Uterus (tissue), 4 donors: ENCODE data around the gene STK36. TPM values are rescaled to one million over a fixed set of nuclear protein-coding genes. Genes with fewer than 3 reads are reported as not detected.

Source experiments
- DNase-seq, 2 donors: peaks; one replicate each; pipeline ENCODE4 v3.0.0-alpha.2; 2019 to 2020
- H3K27ac ChIP-seq, 2 donors: fragments of 200-600 bp; sonication (generic); 1 replicate in 1 of 2; 2 replicates in 1 of 2; pipeline ENCODE4 v1.5.1; 2016 to 2018
- H3K27me3 ChIP-seq, 2 donors: fragments of 200-600 bp; sonication (generic); one replicate each; pipeline ENCODE4 v1.5.1; 2018 to 2019; ENCODE audit warnings: control low read depth in 1 of 2
- H3K36me3 ChIP-seq, 2 donors: fragments of 200-600 bp; sonication (generic); one replicate each; pipeline ENCODE4 v1.5.1; 2019; ENCODE audit warnings: control low read depth in 1 of 2
- H3K4me1 ChIP-seq, 2 donors: fragments of 200-600 bp; sonication (generic); one replicate each; pipeline ENCODE4 v1.5.1; 2018 to 2019; ENCODE audit warnings: control low read depth in 1 of 2
- H3K4me3 ChIP-seq, 2 donors: fragments of 200-600 bp; sonication (generic); 1 replicate in 1 of 2; 2 replicates in 1 of 2; pipeline ENCODE4 v1.5.1; 2018 to 2019; ENCODE audit warnings: mild to moderate bottlenecking in 1 of 2
- H3K9me3 ChIP-seq, 2 donors: fragments of 200-600 bp; sonication (generic); one replicate each; pipeline ENCODE4 v1.5.1; 2019; ENCODE audit warnings: control low read depth in 1 of 2
- POLR2A ChIP-seq, 2 donors: fragments of 450-650 bp; IDR thresholded peaks; one replicate each; pipeline ENCODE4 v1.6.1; 2016; ENCODE audit warnings: antibody characterized with exemption in 2 of 2, mild to moderate bottlenecking in 1 of 2, moderate library complexity in 1 of 2
- intact Hi-C: fragments of 100-400 bp; cut with DNase I; formaldehyde crosslinking; loops from one replicate; pipeline ENCODE4 v1.15.1; 2023; ENCODE audit warnings: low total_unique reads
- total RNA-seq, 4 donors: library from RNA; depleted of rRNA in 3 of 4; stranded (reverse); fragments of >200 nt in 3 of 4; gene quantifications; one replicate each; pipeline versions ENCODE4 v1.1.0 to v1.2.4, GENCODE V29; 2014 to 2023
- TF ChIP-seq, protein P1 (sequence below), 4 experiments: fragments of 200-600 bp in 2 of 4; fragments of 450-650 bp in 2 of 4; sonication (generic) in 2 of 4; IDR thresholded peaks; one replicate each; pipeline ENCODE4 v1.5.1; 2016 to 2019; ENCODE audit warnings: antibody characterized with exemption in 4 of 4, mild to moderate bottlenecking in 2 of 4, moderate library complexity in 1 of 4
- donor health status: DM: yes; HTN: yes; CAD: no.

Gene STK36
- total RNA-seq, 4 donors from 2014 or later: 7.4 to 52.1 (median 45.5) TPM

DNA sequence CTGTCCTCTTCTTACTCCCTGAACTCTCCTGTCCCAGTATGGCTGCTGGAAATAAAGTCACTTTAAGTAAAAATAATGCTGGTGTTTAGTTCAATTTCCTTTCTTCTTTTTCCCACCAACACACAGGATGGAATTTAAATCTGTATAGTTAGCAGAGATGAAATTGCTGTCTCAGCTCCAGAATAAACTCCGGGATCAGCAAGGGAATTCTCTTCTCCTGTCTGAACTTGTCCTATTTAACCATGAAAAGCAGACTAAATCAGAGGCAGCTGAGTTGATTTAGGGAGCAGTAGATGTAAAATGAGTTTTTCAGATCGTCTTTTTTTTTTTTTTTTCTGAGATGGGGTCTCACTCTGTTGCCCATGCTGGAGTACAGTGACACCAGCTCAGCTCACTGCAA, 64.6 kb downstream of the STK36 start:
- no peak overlapping the region for H3K4me3 ChIP-seq
- DNase-seq: no peak
- intact Hi-C loops: no loop called here
- H3K9me3 ChIP-seq: no peaks in the 10 kb centered on the region
- H3K27me3 ChIP-seq: no peaks in the 10 kb centered on the region
- H3K27ac ChIP-seq: no peak overlapping the region
- no peaks in the 10 kb centered on the region for H3K36me3 ChIP-seq
- TF ChIP-seq, protein P1, sequence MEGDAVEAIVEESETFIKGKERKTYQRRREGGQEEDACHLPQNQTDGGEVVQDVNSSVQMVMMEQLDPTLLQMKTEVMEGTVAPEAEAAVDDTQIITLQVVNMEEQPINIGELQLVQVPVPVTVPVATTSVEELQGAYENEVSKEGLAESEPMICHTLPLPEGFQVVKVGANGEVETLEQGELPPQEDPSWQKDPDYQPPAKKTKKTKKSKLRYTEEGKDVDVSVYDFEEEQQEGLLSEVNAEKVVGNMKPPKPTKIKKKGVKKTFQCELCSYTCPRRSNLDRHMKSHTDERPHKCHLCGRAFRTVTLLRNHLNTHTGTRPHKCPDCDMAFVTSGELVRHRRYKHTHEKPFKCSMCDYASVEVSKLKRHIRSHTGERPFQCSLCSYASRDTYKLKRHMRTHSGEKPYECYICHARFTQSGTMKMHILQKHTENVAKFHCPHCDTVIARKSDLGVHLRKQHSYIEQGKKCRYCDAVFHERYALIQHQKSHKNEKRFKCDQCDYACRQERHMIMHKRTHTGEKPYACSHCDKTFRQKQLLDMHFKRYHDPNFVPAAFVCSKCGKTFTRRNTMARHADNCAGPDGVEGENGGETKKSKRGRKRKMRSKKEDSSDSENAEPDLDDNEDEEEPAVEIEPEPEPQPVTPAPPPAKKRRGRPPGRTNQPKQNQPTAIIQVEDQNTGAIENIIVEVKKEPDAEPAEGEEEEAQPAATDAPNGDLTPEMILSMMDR (IDR thresholded peaks at IDR 0.05): no peak
- TF ChIP-seq POLR2A (IDR thresholded peaks at IDR 0.05): no peak
- H3K4me1 ChIP-seq: peaks cover 0 to 7% of the 10 kb centered on the region in 2 donors

DNA sequence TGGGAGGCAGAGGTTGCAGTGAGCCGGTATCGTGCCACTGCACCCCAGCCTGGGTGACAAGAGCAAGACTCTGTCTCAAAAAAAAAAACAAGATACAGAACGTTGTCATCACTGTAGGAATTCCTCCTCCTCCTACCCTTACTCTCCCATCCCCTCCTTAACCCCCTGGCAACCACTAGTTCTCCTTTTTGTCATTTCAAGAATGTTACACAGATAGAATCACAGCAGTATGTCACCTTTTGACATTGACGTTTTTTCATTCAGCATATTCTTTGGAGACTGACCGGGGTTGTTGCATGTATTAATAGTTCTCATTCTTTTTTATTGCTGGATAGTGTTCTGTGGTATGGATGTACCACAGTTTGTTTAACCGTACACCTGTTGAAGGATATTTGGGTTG, 71.2 kb downstream of the STK36 start:
- TF ChIP-seq POLR2A (IDR thresholded peaks at IDR 0.05): no peak
- TF ChIP-seq, protein P1 (IDR thresholded peaks at IDR 0.05): no peak
- intact Hi-C loops: no loop called here
- Histone ChIP-seq H3K4me3 (no peak overlapping the region), H3K27me3 (no peaks in the 10 kb centered on the region), H3K27ac (no peak overlapping the region), H3K9me3 (no peaks in the 10 kb centered on the region), H3K4me1 (no peaks in the 10 kb centered on the region), H3K36me3 (no peaks in the 10 kb centered on the region)
- no peak for DNase-seq

DNA sequence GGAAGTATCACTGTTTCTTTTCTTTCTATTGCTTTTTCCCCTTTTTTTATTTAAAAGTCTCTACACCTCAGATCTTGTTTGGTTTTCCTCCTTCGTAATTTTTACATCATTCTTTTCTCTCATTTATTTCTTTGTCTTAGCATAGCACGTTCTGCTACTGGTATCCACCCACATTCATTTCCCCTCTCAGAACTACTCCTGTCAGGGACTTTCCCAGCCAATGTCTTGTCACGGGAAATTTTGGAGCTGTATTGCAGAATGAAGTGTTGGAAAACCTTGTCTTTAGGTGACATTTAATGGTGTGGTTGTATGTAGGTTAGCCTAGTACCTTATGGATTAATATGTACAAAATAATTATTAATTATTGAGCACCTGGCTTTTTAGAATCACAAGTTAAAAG, 72.7 kb downstream of the STK36 start:
- Histone ChIP-seq H3K4me3 (no peak overlapping the region), H3K9me3 (no peaks in the 10 kb centered on the region), H3K27ac (no peak overlapping the region), H3K4me1 (no peaks in the 10 kb centered on the region), H3K36me3 (no peaks in the 10 kb centered on the region), H3K27me3 (no peaks in the 10 kb centered on the region)
- intact Hi-C loops: no loop called here
- DNase-seq: no peak
- no peak for TF ChIP-seq POLR2A (IDR thresholded peaks at IDR 0.05)
- TF ChIP-seq, protein P1 (IDR thresholded peaks at IDR 0.05): no peak

DNA sequence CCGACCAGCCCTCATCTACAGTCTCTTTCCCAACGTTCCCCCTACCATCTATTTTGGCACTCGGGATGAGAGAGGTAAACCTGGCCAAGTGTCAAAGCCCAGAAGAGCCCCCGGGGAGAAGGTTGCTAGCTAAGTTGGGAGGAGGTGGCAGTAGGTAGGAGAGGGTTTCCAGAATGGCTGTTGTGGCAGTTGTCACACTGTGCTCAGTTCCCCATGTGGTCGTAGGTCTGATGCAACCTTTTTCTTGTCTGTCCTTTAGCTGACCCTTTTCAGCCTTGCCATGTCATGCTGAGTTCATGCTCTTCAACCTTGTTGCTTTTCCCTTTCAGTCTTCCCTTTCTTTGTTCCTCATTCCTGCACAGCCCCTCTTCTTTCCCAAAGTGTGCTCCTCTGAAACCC, 73.3 kb downstream of the STK36 start:
- H3K36me3 ChIP-seq: no peaks in the 10 kb centered on the region
- intact Hi-C loops: no loop called here
- no peak for TF ChIP-seq POLR2A (IDR thresholded peaks at IDR 0.05)
- TF ChIP-seq, protein P1 (IDR thresholded peaks at IDR 0.05): no peak

DNA sequence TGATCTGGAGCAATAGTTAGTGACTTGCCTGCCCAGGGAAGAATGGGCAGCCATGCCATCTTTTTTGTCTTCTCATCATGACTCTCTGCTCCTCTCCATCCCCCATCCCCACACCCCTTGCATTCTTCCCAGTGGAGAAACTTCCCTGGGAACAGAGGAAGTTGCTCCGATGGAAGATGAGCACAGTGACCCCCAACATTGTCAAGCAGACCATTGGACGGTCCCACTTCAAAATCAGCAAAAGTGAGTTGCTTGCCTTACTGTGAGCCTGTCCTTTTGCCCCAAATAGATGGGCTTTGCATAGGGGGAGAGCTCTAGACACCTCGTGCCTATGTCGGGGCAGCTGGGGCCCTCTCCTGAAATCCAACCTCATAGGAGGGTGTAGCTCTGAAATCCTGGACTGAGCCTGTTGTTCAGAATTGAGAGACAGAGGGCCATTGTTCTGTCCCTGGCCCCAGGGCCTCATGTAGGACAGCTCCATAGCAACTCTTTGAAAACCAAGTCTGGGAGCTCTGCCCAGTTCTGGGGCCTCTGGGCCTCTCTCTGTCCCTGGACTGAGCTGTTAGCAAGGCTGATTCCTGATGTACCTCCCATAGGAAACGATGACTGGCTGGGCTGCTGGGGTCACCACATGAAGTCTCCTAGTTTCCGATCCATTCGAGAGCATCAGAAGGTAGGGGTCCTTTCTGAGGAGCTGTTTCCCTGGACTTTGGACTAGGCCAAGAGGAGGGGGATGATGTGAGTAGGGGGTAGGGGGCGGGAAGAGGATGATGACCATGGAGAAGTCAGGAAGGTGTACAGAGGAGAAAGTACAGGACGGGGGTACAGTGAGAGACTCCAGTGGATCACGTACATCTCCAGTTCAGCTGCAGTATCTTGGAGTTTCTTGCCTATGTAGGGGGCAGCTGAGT, 73.9 kb downstream of the STK36 start:
- no peak overlapping the region for H3K4me3 ChIP-seq
- no peak for DNase-seq
- no peaks in the 10 kb centered on the region for H3K9me3 ChIP-seq
- intact Hi-C loops: no loop called here
- H3K27ac ChIP-seq: no peak overlapping the region
- H3K27me3 ChIP-seq: no peaks in the 10 kb centered on the region
- no peaks in the 10 kb centered on the region for H3K4me1 ChIP-seq
- no peaks in the 10 kb centered on the region for H3K36me3 ChIP-seq
- TF ChIP-seq POLR2A (IDR thresholded peaks at IDR 0.05): no peak
- TF ChIP-seq, protein P1 (IDR thresholded peaks at IDR 0.05): no peak

More for the DNA sequence above, 73.3 kb downstream of the STK36 start:
- DNase-seq: no peak
- no peak overlapping the region for H3K4me3 ChIP-seq
- no peak overlapping the region for H3K27ac ChIP-seq
- no peaks in the 10 kb centered on the region for H3K4me1 ChIP-seq
- no peaks in the 10 kb centered on the region for H3K9me3 ChIP-seq
- H3K27me3 ChIP-seq: no peaks in the 10 kb centered on the region
